ENCODE results near the gene ISOC2.
A peak's percentile ranks its signal among the peaks of the same experiment; 100 is the strongest.

The ISOC2 gene

GRCh38 chr19:55473225-55474012, 12.0 kb upstream of the ISOC2 start:
- Mint-ChIP-seq H3K27me3 (no peaks in the 10 kb centered on the region), H3K9me3 (no peaks in the 10 kb centered on the region), H3K27ac (no peak overlapping the region), H3K36me3 (peaks cover 7% of the 10 kb centered on the region), H3K4me3 (no peak overlapping the region), H3K4me1 (peaks cover 24% of the 10 kb centered on the region)
- no peak for ATAC-seq

- no peaks in the 10 kb centered on the region for H3K9me3 Mint-ChIP-seq
- H3K36me3 Mint-ChIP-seq: no peaks in the 10 kb centered on the region
- peaks cover 20% of the 10 kb centered on the region for H3K4me1 Mint-ChIP-seq
- H3K4me3 Mint-ChIP-seq: no peak overlapping the region
- no peaks in the 10 kb centered on the region for H3K27me3 Mint-ChIP-seq
- H3K27ac Mint-ChIP-seq: no peak overlapping the region
- ATAC-seq: no peak
Measured at GRCh38 chr19:55472463-55472862, 11.0 kb upstream of the ISOC2 start.

GRCh38 chr19:55471266-55471665, 9.8 kb upstream of the ISOC2 start:
- H3K27me3 Mint-ChIP-seq: no peaks in the 10 kb centered on the region
- no peak for ATAC-seq
- H3K9me3 Mint-ChIP-seq: no peaks in the 10 kb centered on the region
- peaks cover 14% of the 10 kb centered on the region for H3K4me1 Mint-ChIP-seq
- no peak overlapping the region for H3K27ac Mint-ChIP-seq
- no peak overlapping the region for H3K4me3 Mint-ChIP-seq
- H3K36me3 Mint-ChIP-seq: no peaks in the 10 kb centered on the region

- no peak overlapping the region for H3K27ac Mint-ChIP-seq
- H3K36me3 Mint-ChIP-seq: no peaks in the 10 kb centered on the region
- peaks cover 6% of the 10 kb centered on the region for H3K4me1 Mint-ChIP-seq
- H3K4me3 Mint-ChIP-seq: no peak overlapping the region
- no peaks in the 10 kb centered on the region for H3K27me3 Mint-ChIP-seq
- H3K9me3 Mint-ChIP-seq: no peaks in the 10 kb centered on the region
- no peak for ATAC-seq
Measured at GRCh38 chr19:55468054-55468393, 6.6 kb upstream of the ISOC2 start.

GRCh38 chr19:55467236-55468053, 6.0 kb upstream of the ISOC2 start:
- Mint-ChIP-seq H3K4me1 (peaks cover 10% of the 10 kb centered on the region), H3K9me3 (no peaks in the 10 kb centered on the region), H3K27me3 (no peaks in the 10 kb centered on the region), H3K36me3 (no peaks in the 10 kb centered on the region), H3K4me3 (no peak overlapping the region), H3K27ac (no peak overlapping the region)
- ATAC-seq: peak; percentile 85

- Mint-ChIP-seq H3K4me1 (peaks cover 17% of the 10 kb centered on the region), H3K27ac (no peak overlapping the region), H3K36me3 (no peaks in the 10 kb centered on the region), H3K27me3 (no peaks in the 10 kb centered on the region), H3K4me3 (no peak overlapping the region), H3K9me3 (no peaks in the 10 kb centered on the region)
- no peak for ATAC-seq
Measured at GRCh38 chr19:55466241-55466614, 4.8 kb upstream of the ISOC2 start.

GRCh38 chr19:55465460-55466240, 4.2 kb upstream of the ISOC2 start:
- Mint-ChIP-seq H3K4me1 (peaks cover 22% of the 10 kb centered on the region), H3K27ac (no peak overlapping the region), H3K36me3 (no peaks in the 10 kb centered on the region), H3K9me3 (no peaks in the 10 kb centered on the region), H3K27me3 (no peaks in the 10 kb centered on the region), H3K4me3 (no peak overlapping the region)
- ATAC-seq: no peak

- Mint-ChIP-seq H3K4me3 (no peak within 1 kb of the TSS), H3K27me3 (no peaks in the 10 kb centered on the region), H3K36me3 (no peaks in the 10 kb centered on the region), H3K4me1 (peaks cover 32% of the 10 kb centered on the region), H3K9me3 (no peaks in the 10 kb centered on the region), H3K27ac (no peak within 1 kb of the TSS)
- no peak for ATAC-seq
Measured at GRCh38 chr19:55464662-55465054, 3.2 kb upstream of the ISOC2 start, which contains the start of gene C19orf85. C19orf85 (minus strand) TSS chr19:55464751; CDS start chr19:55464554, 197 bp downstream.

GRCh38 chr19:55464039-55464661, 2.7 kb upstream of the ISOC2 start:
- Mint-ChIP-seq H3K27me3 (no peaks in the 10 kb centered on the region), H3K4me1 (peaks cover 35% of the 10 kb centered on the region), H3K27ac (no peak overlapping the region), H3K4me3 (no peak overlapping the region), H3K36me3 (no peaks in the 10 kb centered on the region), H3K9me3 (no peaks in the 10 kb centered on the region)
- ATAC-seq: no peak

GRCh38 chr19:55463583-55464031, 2.2 kb upstream of the ISOC2 start:
- Mint-ChIP-seq H3K4me3 (no peak overlapping the region), H3K4me1 (peaks cover 35% of the 10 kb centered on the region), H3K27me3 (no peaks in the 10 kb centered on the region), H3K9me3 (no peaks in the 10 kb centered on the region), H3K27ac (no peak overlapping the region), H3K36me3 (peaks cover 4% of the 10 kb centered on the region)
- ATAC-seq: no peak

- no peaks in the 10 kb centered on the region for H3K27me3 Mint-ChIP-seq
- H3K36me3 Mint-ChIP-seq: peaks cover 5% of the 10 kb centered on the region
- ATAC-seq: no peak
- peak overlapping the region; percentile 83 for H3K27ac Mint-ChIP-seq
- peak overlapping the region; percentile 87 for H3K4me3 Mint-ChIP-seq
- no peaks in the 10 kb centered on the region for H3K9me3 Mint-ChIP-seq
- H3K4me1 Mint-ChIP-seq: peaks cover 30% of the 10 kb centered on the region
Measured at GRCh38 chr19:55462722-55463121, 1.3 kb upstream of the ISOC2 start.

- Mint-ChIP-seq H3K27ac (peak overlapping the region; percentile 83), H3K9me3 (no peaks in the 10 kb centered on the region), H3K36me3 (peaks cover 5% of the 10 kb centered on the region), H3K4me3 (peak overlapping the region; percentile 87), H3K27me3 (no peaks in the 10 kb centered on the region), H3K4me1 (peaks cover 29% of the 10 kb centered on the region)
- no peak for ATAC-seq
Measured at GRCh38 chr19:55461974-55462626, 658 bp upstream of the ISOC2 start.

GRCh38 chr19:55460670-55461258, 678 bp downstream of the ISOC2 start:
- peaks cover 15% of the 10 kb centered on the region for H3K36me3 Mint-ChIP-seq
- ATAC-seq: no peak
- H3K9me3 Mint-ChIP-seq: no peaks in the 10 kb centered on the region
- peaks cover 29% of the 10 kb centered on the region for H3K4me1 Mint-ChIP-seq
- no peaks in the 10 kb centered on the region for H3K27me3 Mint-ChIP-seq
- H3K4me3 Mint-ChIP-seq: peak overlapping the region; percentile 87
- H3K27ac Mint-ChIP-seq: peak overlapping the region; percentile 83

GRCh38 chr19:55459950-55460657, 1.3 kb downstream of the ISOC2 start:
- no peaks in the 10 kb centered on the region for H3K9me3 Mint-ChIP-seq
- no peak for ATAC-seq
- H3K36me3 Mint-ChIP-seq: peaks cover 21% of the 10 kb centered on the region
- H3K27ac Mint-ChIP-seq: peak overlapping the region; percentile 83
- H3K27me3 Mint-ChIP-seq: peaks cover 1% of the 10 kb centered on the region
- peak overlapping the region; percentile 87 for H3K4me3 Mint-ChIP-seq
- H3K4me1 Mint-ChIP-seq: peaks cover 29% of the 10 kb centered on the region

Data from stimulated activated memory B cell treated with anti-CD40 and anti-IgM and Interleukin-4, amounts not matched to agents 10 μg/mL and 1 μg/mL and 100 μg/mL, for 72 hours (primary cell).